Measurements from ENCODE around the gene CLEC11A.

The CLEC11A gene

DNA sequence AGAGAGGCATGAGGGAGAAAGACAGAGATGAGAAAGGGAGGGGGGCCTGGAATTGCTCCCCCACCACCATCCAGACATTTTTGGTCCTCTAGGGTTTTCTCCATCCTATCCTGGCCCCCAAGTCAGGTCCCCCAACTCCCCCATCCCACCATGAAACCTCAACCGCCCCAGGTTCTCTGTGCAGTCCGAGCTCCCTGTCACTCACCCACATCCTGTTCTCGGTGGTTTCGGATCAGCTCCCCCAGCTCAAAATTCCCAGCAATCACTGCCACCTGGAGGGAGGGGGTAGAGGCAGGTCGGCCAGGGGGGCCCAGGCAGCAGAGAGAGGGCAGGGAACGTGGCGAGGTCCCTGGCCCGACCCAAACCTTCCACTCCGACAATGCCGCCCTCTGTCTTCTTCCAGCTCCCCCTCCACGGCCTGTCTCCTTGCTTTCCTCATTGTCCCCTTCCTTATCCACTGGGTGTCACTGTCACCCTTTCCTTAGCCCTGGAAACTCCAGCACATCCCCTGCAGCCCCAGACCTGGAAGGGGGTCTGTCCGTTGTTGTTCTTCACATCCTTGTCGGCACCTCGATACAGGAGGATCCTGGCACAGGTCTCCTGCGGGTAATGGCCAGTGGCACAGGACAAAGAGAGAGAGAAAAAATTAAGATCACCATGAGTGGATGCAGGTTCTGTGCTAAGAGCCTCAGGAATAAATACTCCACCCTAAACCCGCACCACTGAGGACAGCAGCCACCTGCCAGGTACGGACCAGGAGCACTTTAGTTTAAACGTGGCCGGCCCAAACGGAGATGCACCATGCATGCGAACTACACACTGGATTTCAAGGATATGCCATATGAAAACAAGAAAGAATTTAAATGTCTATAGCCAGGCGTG is 19.0 kb upstream of the CLEC11A start:
- no peak for DNase-seq (ENCODE audit: low read depth in 2 of 3, low spot score in 1 of 3)

DNA sequence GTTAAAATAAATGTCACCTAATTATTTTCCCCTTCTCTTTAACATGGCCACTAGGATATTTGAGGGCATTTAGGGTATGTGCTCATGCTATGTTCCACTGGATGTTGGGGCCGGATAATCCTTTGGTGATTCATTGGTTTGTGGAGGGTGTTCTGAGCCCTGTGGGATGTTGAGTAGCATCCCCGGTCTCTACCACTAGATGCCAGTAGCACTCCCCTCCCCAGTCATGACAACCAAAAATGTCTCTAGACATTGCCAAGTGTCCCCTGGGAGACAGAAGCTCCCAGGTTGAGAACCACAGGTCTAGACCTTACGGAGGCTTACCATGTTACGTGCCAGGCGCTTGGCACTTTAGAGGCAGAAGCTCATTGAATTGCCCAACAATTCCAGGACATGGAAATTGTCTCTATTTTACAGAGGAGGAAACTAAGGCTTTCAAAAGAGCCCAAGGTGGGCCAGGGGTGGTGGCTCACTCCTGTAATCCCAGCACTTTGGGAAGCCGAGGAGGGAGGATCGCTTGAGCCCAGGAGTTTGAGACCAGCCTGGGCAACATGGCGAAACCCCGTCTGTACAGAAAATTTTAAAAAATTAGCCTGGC is 17.6 kb upstream of the CLEC11A start:
- peak in 2 of 3 donors; percentile 8 to 14 for DNase-seq (ENCODE audit: low read depth in 2 of 3, low spot score in 1 of 3)

DNA sequence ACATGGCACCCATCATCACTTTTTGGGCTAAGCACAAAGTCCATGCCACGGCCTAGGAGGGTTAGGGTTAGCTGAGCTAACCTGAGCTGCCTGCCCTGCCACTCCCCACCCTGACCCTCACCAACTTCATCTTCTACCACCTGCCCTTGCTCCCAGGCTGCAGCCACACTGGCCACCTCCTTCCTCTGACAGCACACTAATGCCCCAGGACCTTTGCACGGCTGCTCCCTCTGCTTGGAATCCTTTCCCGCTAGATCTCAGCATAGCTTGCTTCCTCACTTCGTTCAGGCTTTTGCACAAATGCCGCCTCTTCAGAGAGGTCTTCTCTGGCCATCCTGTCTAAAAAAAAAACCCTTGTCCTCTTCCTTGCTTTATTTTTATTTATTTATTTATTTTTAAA is 16.8 kb upstream of the CLEC11A start:
- DNase-seq (ENCODE audit: low read depth in 2 of 3, low spot score in 1 of 3): no peak

DNA sequence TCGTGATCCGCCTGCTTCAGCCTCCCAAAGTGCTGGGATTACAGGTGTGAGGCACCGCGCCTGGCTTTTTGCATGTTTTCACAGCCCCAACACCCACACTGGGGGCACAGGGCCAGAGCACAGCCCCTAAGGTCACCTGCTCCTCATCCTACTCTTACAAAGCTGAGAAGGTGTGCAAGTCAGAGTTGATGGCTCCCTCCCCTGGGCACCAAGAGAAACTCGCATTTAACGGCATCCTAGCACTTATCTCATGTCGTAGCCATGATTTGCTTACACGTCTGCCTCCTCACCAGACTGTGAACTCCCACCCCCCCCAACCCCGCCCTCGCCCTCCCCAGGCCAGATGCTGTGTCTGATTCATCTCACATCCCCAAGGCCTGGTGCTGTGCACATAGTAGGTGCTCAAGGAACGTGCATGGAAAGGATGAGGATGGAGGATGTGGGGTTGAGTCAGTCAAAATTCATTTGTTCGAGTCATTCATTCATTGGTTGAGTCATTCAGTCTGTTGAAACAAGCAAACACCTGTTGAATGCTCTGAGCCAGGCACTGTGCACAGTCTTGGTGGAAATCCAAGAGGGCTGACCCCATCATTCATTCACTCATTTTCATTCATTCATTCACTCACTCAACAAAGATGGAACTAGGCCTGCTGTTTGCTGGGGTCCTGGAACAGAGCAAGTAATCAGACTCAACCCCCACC is 14.8 kb upstream of the CLEC11A start:
- DNase-seq (ENCODE audit: low read depth in 2 of 3, low spot score in 1 of 3): no peak

DNA sequence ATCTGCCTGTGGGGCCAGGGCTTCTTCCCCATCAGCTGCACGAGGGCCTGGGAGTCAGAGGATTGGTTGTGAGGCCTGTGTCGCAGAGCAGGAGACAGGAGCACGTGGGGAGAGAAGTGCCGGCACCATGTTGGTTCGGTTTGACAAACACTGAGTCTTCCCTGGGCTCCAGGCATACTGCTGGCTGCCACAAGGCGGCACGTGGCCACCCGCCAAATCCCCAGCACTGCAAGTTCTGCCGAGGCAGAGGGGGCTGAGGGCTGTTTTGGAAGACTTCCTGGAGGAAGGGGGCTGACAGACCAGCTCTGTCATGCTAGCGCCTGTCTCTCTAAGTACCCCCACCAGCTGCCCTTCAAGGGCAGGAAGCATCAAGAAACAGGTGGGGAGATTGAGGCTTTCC is 13.1 kb upstream of the CLEC11A start:
- no peak for DNase-seq (ENCODE audit: low read depth in 2 of 3, low spot score in 1 of 3)

DNA sequence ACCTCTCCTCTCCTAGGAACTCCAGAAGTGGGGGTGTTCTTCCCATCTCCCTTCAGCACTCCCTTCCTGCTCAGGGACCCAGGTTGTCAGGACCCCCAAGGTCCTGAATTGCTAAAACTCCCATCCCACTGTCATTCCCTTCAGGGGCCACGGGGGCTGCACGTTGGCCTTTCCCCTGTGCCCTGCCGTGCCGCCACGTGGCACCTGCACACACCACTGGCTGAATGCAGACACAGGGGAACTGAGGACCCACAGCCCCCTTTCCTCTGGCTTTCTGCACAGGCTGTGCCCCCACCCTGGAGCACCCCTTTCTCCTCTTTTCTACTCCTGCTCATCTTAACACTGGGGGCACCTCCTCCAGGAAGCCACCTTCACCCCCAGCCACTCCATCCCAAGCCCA is 12.6 kb upstream of the CLEC11A start:
- no peak for DNase-seq (ENCODE audit: low read depth in 2 of 3, low spot score in 1 of 3)

DNA sequence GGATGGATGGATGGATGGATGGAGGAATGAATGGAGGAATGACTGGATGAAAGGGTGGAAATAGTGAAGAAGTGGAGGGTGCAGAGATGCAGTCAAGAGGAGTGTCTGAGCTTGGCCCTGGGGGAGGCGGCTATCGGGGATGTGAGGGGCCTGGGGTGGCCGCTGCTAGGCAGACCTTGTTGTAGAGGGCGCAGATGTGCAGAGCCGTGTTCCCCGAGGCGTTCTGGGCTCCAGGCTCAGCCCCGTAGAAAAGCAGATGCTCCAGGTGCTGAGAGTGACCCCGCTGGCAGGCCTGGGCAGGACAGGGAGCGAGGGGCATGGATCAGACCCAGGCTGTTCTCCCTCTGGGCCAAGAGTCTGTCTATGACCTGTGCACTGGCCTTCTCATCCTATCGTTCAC is 12.0 kb upstream of the CLEC11A start:
- no peak for DNase-seq (ENCODE audit: low read depth in 2 of 3, low spot score in 1 of 3)

DNA sequence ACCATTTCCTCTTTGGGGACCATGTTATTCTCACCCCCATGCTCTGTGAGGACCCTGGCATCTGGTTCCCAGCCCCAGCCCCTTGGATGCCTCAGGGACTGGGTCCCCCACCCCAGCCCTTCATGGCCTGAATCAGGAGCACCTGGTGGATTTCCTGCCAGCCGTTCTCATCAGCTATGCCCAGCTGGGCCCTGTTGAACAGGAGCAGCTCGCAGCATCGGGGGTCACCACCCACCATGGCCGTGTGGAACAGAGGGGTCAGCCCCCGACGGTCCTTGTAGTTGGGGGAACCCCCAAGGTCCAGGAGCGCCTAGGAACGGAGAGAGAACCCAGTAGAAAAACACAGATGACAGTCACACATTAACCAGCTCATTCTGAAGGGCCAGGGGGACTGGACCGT is 11.4 kb upstream of the CLEC11A start:
- no peak for DNase-seq (ENCODE audit: low read depth in 2 of 3, low spot score in 1 of 3)

DNA sequence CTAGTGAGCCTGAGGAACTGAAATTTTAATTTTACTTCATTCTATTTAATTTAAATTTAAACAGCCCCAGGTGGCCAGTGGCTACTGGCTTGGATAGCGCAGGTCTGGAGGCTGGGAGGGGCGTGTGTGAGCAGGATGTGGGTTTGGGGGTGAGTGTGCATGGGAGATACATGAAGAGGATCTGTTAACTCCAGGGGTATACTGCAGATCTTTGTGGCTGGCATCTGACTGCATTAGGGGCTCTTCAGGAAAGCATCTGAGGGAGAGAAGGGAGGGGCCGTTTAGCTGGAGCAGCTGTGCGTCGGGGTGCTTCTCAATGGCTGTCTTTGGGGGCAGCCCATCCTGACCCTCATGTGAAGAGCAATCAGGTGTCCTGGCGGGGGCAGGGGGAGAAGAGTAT is 10.3 kb upstream of the CLEC11A start:
- DNase-seq (ENCODE audit: low read depth in 2 of 3, low spot score in 1 of 3): no peak

DNA sequence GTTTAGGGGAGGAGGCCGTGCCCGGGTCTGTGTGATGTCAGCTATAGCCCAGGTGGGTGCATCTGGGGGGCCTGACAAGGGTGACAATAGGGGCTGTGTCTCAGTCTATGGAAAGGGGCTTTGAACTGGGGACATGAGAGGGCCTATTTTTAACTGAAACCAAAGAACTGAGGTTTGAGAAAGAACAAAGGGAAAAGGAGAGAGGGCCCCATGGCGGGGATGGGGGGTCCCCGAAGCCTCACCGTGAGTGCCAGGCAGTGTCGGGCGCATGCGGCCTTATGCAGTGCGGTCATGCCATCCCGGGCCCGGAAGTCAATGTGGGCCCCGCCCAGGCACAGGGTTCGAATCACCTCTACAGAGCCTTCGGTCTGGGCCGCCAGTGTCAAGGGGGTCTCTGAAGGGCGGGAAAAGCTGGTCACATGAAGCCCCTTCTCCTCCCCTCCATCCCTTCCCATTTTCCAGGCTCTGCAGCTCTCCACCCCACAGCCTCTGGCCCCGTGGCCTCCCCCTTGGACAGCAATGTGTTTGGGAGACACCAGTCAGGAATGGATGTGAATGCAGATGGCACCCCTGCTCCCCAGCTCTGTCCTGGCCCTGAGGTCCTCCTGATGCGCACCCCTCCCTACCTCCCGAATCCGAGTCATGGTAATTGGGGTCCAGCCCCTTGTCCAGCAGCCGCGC is 9.5 kb upstream of the CLEC11A start:
- DNase-seq (ENCODE audit: low read depth in 2 of 3, low spot score in 1 of 3): no peak

DNA sequence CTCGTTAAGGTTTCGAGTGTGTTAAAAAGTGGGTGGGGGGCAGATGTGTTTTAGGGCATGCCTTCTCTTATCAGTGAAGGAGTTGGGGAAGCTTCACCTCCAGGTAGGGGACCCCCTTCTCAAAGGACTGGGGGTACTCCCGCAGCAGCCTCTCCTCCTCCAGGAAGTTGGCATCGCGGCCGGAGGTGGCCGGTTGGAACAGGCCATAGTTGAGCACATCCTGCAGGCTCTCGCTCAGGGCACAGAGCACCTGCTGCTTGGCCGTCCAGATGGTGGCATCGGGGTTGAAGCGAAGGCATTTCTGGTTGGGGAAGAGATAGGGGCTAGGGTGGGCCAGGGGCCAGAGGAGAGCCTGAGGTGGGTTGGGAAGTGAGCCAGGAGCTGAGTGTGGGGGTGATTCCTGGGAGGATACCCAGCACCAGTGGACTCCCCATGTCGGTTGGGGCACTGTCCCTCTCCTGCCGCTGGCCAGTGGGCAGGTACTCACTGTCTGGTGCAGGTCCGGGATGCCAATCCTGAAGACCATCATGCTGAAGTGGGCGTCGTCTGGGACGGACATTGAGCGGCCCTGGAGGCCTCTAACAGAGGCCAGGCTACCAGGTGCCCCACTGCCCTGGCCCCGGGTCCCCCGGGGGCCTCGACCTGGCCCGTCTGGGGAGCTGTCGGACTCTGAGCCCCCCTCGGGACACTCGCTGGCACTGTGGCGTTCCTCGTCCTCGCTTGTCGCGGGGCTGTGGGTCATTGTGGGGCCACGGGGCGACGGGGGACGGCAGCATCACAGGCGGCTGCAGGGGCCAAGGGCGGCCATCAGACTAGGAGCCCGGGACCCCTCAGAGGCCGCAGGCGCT is 6.8 kb upstream of the CLEC11A start:
- DNase-seq (ENCODE audit: low read depth in 2 of 3, low spot score in 1 of 3): no peak

DNA sequence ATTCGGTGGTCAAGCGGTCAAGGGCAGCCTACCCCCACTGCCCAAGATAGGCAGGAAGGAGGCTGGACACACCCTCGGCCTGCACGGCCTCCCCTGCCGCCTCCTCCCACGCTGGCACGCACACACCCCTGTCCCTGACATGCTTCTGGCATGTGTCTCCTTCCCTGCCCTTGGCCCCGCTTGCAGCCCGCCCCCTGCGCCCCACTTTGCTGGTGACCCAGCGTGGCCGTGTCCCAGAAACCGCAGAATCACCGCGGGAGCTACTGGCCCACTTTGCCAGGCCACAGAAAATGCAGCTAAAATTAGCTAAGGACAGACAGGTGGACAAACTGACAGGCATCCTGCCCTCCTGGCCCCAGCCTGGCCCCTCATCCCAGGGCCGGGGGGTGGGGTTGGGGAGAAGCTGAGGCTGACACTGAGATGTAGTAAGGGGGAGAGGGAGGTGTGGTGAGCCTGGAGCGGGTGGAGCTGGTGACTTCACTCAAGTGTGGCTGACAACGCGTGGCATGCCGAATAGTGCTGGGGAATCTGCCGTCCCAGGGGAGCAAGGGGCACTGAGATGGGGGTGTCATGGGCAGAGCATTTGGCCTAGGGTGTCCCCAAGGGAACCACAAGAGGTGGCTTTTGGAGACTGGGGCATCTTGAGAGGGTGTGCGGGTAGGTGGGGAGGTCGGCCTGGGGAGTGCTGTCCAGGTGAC is 6.0 kb upstream of the CLEC11A start:
- DNase-seq (ENCODE audit: low read depth in 2 of 3, low spot score in 1 of 3): no peak

DNA sequence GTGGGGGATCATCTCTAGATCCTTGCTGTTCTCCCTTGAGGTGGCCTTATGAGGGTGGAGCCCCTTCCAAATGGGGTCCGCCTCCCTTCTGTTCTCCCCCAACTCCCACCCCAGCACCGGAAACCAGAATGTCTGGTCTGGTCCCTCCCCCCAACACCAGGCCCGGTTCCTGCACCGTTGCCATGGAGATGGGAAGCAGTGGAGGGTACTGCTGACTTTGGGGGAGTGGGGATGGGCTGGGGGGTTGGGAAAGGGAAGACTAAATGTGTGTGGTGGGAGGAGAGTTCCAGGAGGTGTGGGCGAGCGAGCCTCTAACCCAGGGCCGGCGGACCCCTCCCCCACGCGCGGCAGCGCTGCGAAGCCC is 5.3 kb upstream of the CLEC11A start:
- no peak for DNase-seq (ENCODE audit: low read depth in 2 of 3, low spot score in 1 of 3)

DNA sequence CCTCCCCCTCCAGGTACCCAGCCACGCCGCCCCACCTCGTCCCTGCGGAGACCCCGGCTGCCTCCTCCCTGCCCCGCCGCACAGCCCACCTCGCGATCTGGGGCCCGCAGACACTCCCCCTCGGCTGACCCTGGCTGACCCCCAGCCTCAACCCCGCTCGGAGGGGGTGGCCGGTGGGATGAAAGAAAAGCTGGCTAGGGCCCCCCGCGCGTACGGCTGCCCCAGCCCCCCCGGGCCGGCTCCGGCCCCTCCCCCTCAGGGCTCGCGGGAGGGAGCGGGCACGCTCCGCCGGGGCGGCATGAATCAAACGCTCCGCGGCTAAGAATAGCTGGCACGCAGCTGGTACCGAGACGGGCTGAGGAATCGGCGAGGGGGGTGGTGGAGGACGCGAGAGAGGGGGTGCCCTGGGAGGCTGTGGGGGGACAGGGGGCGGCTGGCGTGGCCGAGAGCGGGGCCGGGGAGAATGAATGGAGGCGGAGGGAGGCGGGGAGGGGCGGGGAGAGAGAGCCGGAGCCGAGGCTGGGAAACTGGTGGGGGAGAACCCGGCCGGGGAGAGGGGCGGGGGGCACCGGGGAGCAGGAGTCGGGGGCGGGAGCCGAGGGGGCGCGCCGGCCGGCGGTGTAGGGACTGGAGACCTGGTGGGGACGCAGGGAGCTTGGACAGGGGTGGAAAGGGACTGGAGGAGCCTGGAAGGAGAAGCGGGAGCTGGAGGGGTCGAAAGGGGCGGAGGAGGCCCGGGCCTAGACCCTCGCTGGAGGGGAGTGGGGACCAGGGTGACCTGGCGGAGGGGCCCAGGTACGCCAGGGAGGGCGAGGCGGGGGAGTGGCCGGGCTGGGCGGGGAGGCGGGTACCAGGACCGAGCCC is 4.7 kb upstream of the CLEC11A start:
- no peak for DNase-seq (ENCODE audit: low read depth in 2 of 3, low spot score in 1 of 3)

DNA sequence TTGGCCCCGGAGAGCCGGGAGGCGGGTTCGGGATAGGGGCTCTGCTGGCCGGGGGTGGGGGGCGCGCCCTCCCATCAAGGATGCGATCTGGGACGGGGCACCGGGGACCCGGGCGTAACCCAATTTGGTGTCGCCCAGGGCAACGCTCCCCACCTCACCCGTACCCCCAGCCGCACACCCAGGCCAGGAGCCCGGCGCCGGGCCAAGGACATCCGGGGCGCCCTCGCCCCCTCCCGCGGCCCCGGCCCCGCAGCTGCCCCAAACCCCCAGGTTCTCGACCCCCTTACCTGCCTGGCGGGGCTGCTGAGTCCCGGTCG is 4.1 kb upstream of the CLEC11A start:
- no peak for DNase-seq (ENCODE audit: low read depth in 2 of 3, low spot score in 1 of 3)

DNA sequence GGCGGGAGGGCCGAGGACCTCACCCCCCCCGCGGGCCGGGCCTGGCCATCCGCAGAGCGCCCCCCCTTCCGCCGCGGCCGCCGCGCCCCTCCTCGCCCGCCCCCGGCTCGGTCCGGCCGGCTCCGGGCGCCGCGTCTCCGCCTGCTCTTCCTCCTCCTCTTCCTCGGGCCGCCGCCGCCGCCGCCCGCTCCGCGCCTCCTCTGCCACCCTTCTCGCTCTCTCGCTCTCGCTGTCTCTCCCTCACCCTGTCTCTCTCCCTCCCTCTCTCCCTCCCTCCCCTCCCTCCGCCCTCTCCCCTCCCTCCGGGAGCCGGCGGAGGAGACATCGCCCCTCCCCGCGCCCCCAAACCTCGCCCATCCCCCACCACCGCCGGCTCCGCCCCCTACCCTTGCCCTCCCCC is 3.6 kb upstream of the CLEC11A start, which contains the start of gene SHANK1:
Gene SHANK1 (minus strand): TSS at position 237 of the 400 bp plus-strand sequence. CDS start 2,883 bp downstream, outside the sequence.
- DNase-seq (ENCODE audit: low read depth in 2 of 3, low spot score in 1 of 3): no peak

DNA sequence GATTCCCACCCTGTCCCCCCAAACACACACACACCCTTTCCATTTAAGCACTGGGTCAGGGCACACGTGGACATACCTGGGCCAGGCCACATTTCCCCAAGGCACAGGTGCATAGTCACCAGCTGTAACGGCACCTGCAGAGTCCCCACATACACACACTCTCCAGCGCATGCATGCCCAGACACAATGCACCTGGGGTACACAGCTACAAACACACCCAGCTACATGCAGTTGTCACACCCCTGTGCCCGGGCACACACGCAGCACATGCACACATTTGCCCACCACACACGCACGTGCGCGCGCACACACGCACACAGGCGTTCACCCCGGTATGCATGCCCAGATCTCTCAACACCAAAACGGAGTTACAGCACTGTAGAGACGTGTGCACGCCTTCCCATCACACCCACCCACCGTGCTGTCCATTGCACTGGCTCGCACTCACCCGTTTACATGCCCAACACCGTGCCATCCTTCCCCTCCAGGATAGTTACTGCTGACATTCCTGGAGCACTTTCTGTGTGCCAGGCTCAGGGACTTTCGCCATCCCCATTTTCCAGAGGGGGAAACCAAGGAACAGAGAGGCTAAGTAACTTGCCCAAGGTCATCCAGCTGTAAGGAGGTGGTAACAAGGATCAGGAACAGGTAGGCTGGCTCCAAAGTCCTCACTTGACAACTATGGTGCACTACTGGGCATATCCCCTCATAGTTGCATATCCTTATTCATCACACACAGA is 2.8 kb upstream of the CLEC11A start:
- no peak for DNase-seq (ENCODE audit: low read depth in 2 of 3, low spot score in 1 of 3)

DNA sequence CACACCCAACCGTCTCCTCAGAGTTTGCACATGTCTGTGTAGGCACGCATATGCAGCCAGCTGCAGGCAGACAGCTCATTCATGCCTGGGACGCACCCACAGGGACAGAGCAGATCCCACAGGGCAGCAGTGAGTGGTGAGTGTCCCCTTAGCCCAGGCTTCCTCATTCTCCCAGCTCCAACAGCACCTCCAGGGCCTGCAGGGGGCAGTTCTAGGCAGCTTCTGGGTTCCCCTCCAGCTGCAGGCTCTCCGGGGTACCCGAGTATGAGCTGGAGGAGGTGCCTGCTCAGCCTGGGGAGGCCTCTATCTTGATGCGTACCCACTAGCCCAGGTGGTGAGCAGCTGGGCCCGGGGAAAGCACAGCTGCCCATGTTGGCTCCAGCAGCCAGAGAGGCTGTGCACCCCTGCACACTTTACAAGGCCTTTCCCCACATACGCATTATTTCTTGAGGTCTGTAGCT is 2.2 kb upstream of the CLEC11A start:
- no peak for DNase-seq (ENCODE audit: low read depth in 2 of 3, low spot score in 1 of 3)
